Lung (tissue), 12 donors: ENCODE results near the gene TANGO6. TPM values are rescaled to one million over a fixed set of nuclear protein-coding genes. Genes with fewer than 3 reads are reported as not detected.
"Not testable (repeated sequence)": the region's sequence is repeated elsewhere in the genome, so short reads cannot be mapped to it uniquely, and the experiment has no call there.

Experiments
- ATAC-seq: fragments of 200-7000 bp; cut with Tn5 transposase; one replicate; pipeline ENCODE4 v1.9.1; 2020; ENCODE audit warnings: moderate number of reproducible peaks; ENCODE audit not compliant: insufficient read depth, low FRiP score
- DNase-seq, 3 donors: peaks; one replicate each; pipeline ENCODE4 v3.0.0-alpha.2; 2013 to 2017
- H3K27ac ChIP-seq, 2 donors: one replicate each; pipeline ENCODE4 v1.5.1; 2013; ENCODE audit warnings: mild to moderate bottlenecking in 2 of 2, moderate library complexity in 2 of 2, control low read depth in 1 of 2, inconsistent platforms in 1 of 2, low read depth in 1 of 2, low read length in 1 of 2
- H3K27me3 ChIP-seq, 3 donors: one replicate each; pipeline ENCODE4 v1.5.1; 2013; ENCODE audit warnings: low read length in 2 of 3; ENCODE audit not compliant: control insufficient read depth in 3 of 3, insufficient read depth in 3 of 3
- H3K36me3 ChIP-seq, 4 donors: one replicate each; pipeline ENCODE4 v1.5.1; 2013; ENCODE audit warnings: low read length in 4 of 4, mild to moderate bottlenecking in 1 of 4, moderate library complexity in 1 of 4; ENCODE audit not compliant: control insufficient read depth in 4 of 4, insufficient read depth in 4 of 4
- H3K4me1 ChIP-seq, 5 donors: one replicate each; pipeline ENCODE4 v1.5.1; 2013; ENCODE audit warnings: low read length in 5 of 5, mild to moderate bottlenecking in 2 of 5, moderate library complexity in 1 of 5; ENCODE audit not compliant: control insufficient read depth in 5 of 5, insufficient read depth in 5 of 5
- H3K4me3 ChIP-seq: one replicate; pipeline ENCODE4 v1.5.1; 2013; ENCODE audit warnings: mild to moderate bottlenecking, control low read depth, moderate library complexity
- H3K9ac ChIP-seq, 2 donors: one replicate each; pipeline ENCODE4 v1.5.1; 2013; ENCODE audit warnings: low read length in 2 of 2, control low read depth in 1 of 2; ENCODE audit not compliant: insufficient read depth in 1 of 2
- H3K9me3 ChIP-seq, 4 donors: one replicate each; pipeline ENCODE4 v1.5.1; 2013; ENCODE audit warnings: low read length in 3 of 4, mild to moderate bottlenecking in 1 of 4, moderate library complexity in 1 of 4; ENCODE audit not compliant: control insufficient read depth in 4 of 4, insufficient read depth in 3 of 4
- CTCF ChIP-seq: IDR thresholded peaks from 2 replicates; pipeline ENCODE4 v1.5.1; 2012; ENCODE audit warnings: mild to moderate bottlenecking; ENCODE audit errors: control extremely low read depth, extremely low read depth
- WGBS, 2 donors: extraction: QIAGEN DNeasy Blood & Tissue Kit; methylation state at CpG; one replicate each; pipeline ENCODE4 v1.1.7; 2013; 5-methylcytosine and 5-hydroxymethylcytosine counted together
- polyA plus RNA-seq, 2 donors: library from polyadenylated mRNA; stranded (reverse); fragments of 200-250 nt; gene quantifications; one replicate each; pipeline ENCODE4 v1.2.1, GENCODE V29; 2013
- total RNA-seq, 2 donors: library from RNA; depleted of rRNA in 1 of 2; stranded (reverse); fragments of >200 nt in 1 of 2; gene quantifications; one replicate each; pipeline ENCODE4 v1.2.1, GENCODE V29; 2014 to 2021
- donor health status: control.
- donor health status: control.
- donor health status: Bipolar disorder and iron deficiency.
- donor health status: healthy.
- donor health status: DM: yes; HTN: yes; CAD: no.

Gene TANGO6
- total and polyA plus RNA-seq, 4 donors: 2.3 to 19.3 (median 11.9) TPM

- DNase-seq (no peak), ATAC-seq (no peak)
- H3K4me1 ChIP-seq: peaks cover 0 to 11% (median 8%) of the 10 kb centered on the region in 5 donors
- H3K9ac ChIP-seq: no peak overlapping the region
- no peaks in the 10 kb centered on the region for H3K9me3 ChIP-seq
- H3K27ac ChIP-seq: no peak overlapping the region
- H3K36me3 ChIP-seq: peaks cover 0 to 4% (median 2%) of the 10 kb centered on the region in 4 donors
- no peak for TF ChIP-seq CTCF
- H3K27me3 ChIP-seq: no peaks in the 10 kb centered on the region
- H3K4me3 ChIP-seq: no peak overlapping the region
- WGBS, 2 donors: 73 to 78% methylated on average over 3 of the region's 3 CpGs
Observed at GRCh38 chr16:69126221-69126620, 282.9 kb downstream of the TANGO6 start.

- not testable (repeated sequence) for ATAC-seq, DNase-seq, H3K27ac ChIP-seq, H3K9ac ChIP-seq, H3K4me3 ChIP-seq, H3K27me3 ChIP-seq, H3K36me3 ChIP-seq, H3K9me3 ChIP-seq
- H3K4me1 ChIP-seq: peaks cover 0 to 11% (median 9%) of the 10 kb centered on the region in 5 donors
- 95 to 96% methylated on average over 10 of the region's 10 CpGs for WGBS, 2 donors
Observed at GRCh38 chr16:69126801-69127200, 283.5 kb downstream of the TANGO6 start.

- H3K36me3 ChIP-seq: peaks cover 0 to 4% (median 2%) of the 10 kb centered on the region in 4 donors
- WGBS, 2 donors: 93 to 94% methylated on average over 12 of the region's 12 CpGs
- ATAC-seq (no peak), DNase-seq (no peak)
- no peak overlapping the region for H3K27ac ChIP-seq
- H3K4me1 ChIP-seq: peaks cover under 1 to 11% (median 10%) of the 10 kb centered on the region in 5 donors
- no peak overlapping the region for H3K4me3 ChIP-seq
- H3K9me3 ChIP-seq: no peaks in the 10 kb centered on the region
- H3K27me3 ChIP-seq: no peaks in the 10 kb centered on the region
- H3K9ac ChIP-seq: no peak overlapping the region
- no peak for TF ChIP-seq CTCF
Observed at GRCh38 chr16:69127966-69128510, 284.7 kb downstream of the TANGO6 start.

- TF ChIP-seq CTCF: no peak
- 66 to 71% methylated on average over 6 of the region's 6 CpGs for WGBS, 2 donors
- Histone ChIP-seq H3K9me3 (no peaks in the 10 kb centered on the region), H3K36me3 (peaks cover 0 to 4% (median 3%) of the 10 kb centered on the region in 4 donors), H3K9ac (no peak overlapping the region), H3K27ac (no peak overlapping the region), H3K4me3 (no peak overlapping the region), H3K27me3 (no peaks in the 10 kb centered on the region), H3K4me1 (peaks cover 3 to 23% (median 11%) of the 10 kb centered on the region in 5 donors)
- DNase-seq (no peak), ATAC-seq (no peak)
Observed at GRCh38 chr16:69130461-69130860, 287.1 kb downstream of the TANGO6 start.
